ENCODE results near the gene CASP5.

CASP5 gene

GRCh38 chr11:104995001-104995408, 28.0 kb downstream of the CASP5 start:
- Histone ChIP-seq H3K9me3 (ENCODE audit: insufficient read depth, low read length) (no peaks in the 10 kb centered on the region), H3K27ac (ENCODE audit: low read length) (no peak overlapping the region), H2AFZ (ENCODE audit: low read depth, low read length) (no peak overlapping the region), H3K4me3 (ENCODE audit: low read length) (no peak overlapping the region), H3K4me1 (ENCODE audit: low read length) (no peaks in the 10 kb centered on the region), H3K27me3 (ENCODE audit: low read depth, low read length) (no peaks in the 10 kb centered on the region), H3K79me2 (ENCODE audit: low read length) (no peaks in the 10 kb centered on the region), H4K20me1 (ENCODE audit: insufficient read depth, low read length) (no peaks in the 10 kb centered on the region), H3K9ac (ENCODE audit: low read length) (no peak overlapping the region), H3K4me2 (ENCODE audit: low read length) (no peak overlapping the region), H3K36me3 (replicated peaks; ENCODE audit: low read depth, low read length) (no peaks in the 10 kb centered on the region)
- no peak for TF ChIP-seq EZH2phosphoT487 (IDR thresholded peaks at IDR 0.05; ENCODE audit: low read depth)
- TF ChIP-seq CTCF (IDR thresholded peaks at IDR 0.05; ENCODE audit: low read depth, low read length), result no peak

GRCh38 chr11:104992781-104993180, 30.2 kb downstream of the CASP5 start:
- no peaks in the 10 kb centered on the region for H3K79me2 ChIP-seq (ENCODE audit: low read length)
- no peak overlapping the region for H3K4me2 ChIP-seq (ENCODE audit: low read length)
- no peaks in the 10 kb centered on the region for H3K9me3 ChIP-seq (ENCODE audit: insufficient read depth, low read length)
- no peak overlapping the region for H2AFZ ChIP-seq (ENCODE audit: low read depth, low read length)
- H4K20me1 ChIP-seq (ENCODE audit: insufficient read depth, low read length), result no peaks in the 10 kb centered on the region
- no peak for TF ChIP-seq EZH2phosphoT487 (IDR thresholded peaks at IDR 0.05; ENCODE audit: low read depth)
- no peak overlapping the region for H3K4me3 ChIP-seq (ENCODE audit: low read length)
- no peak overlapping the region for H3K27ac ChIP-seq (ENCODE audit: low read length)
- H3K36me3 ChIP-seq (replicated peaks; ENCODE audit: low read depth, low read length), result no peaks in the 10 kb centered on the region
- no peak overlapping the region for H3K9ac ChIP-seq (ENCODE audit: low read length)
- H3K27me3 ChIP-seq (ENCODE audit: low read depth, low read length), result no peaks in the 10 kb centered on the region
- no peaks in the 10 kb centered on the region for H3K4me1 ChIP-seq (ENCODE audit: low read length)

- no peaks in the 10 kb centered on the region for H4K20me1 ChIP-seq (ENCODE audit: insufficient read depth, low read length)
- no peaks in the 10 kb centered on the region for H3K4me1 ChIP-seq (ENCODE audit: low read length)
- no peak for TF ChIP-seq CTCF (IDR thresholded peaks at IDR 0.05; ENCODE audit: low read depth, low read length)
- no peak for TF ChIP-seq EZH2phosphoT487 (IDR thresholded peaks at IDR 0.05; ENCODE audit: low read depth)
- H3K27ac ChIP-seq (ENCODE audit: low read length), result no peak overlapping the region
- no peaks in the 10 kb centered on the region for H3K27me3 ChIP-seq (ENCODE audit: low read depth, low read length)
- H3K36me3 ChIP-seq (replicated peaks; ENCODE audit: low read depth, low read length), result no peaks in the 10 kb centered on the region
- no peak overlapping the region for H3K9ac ChIP-seq (ENCODE audit: low read length)
- no peak overlapping the region for H3K4me2 ChIP-seq (ENCODE audit: low read length)
- no peaks in the 10 kb centered on the region for H3K9me3 ChIP-seq (ENCODE audit: insufficient read depth, low read length)
- H2AFZ ChIP-seq (ENCODE audit: low read depth, low read length), result no peak overlapping the region
- no peak overlapping the region for H3K4me3 ChIP-seq (ENCODE audit: low read length)
- no peaks in the 10 kb centered on the region for H3K79me2 ChIP-seq (ENCODE audit: low read length)
Observed at GRCh38 chr11:104991994-104992393, 31.0 kb downstream of the CASP5 start.

GRCh38 chr11:104984808-104985207, 38.2 kb downstream of the CASP5 start:
- H3K27ac ChIP-seq (ENCODE audit: low read length), result no peak overlapping the region
- H3K79me2 ChIP-seq (ENCODE audit: low read length), result no peaks in the 10 kb centered on the region
- TF ChIP-seq CTCF (IDR thresholded peaks at IDR 0.05; ENCODE audit: low read depth, low read length) (no peak), EZH2phosphoT487 (IDR thresholded peaks at IDR 0.05; ENCODE audit: low read depth) (no peak)
- no peak overlapping the region for H3K4me2 ChIP-seq (ENCODE audit: low read length)
- no peak overlapping the region for H3K9ac ChIP-seq (ENCODE audit: low read length)
- no peak overlapping the region for H3K4me3 ChIP-seq (ENCODE audit: low read length)
- H3K36me3 ChIP-seq (replicated peaks; ENCODE audit: low read depth, low read length), result no peaks in the 10 kb centered on the region
- H3K27me3 ChIP-seq (ENCODE audit: low read depth, low read length), result no peaks in the 10 kb centered on the region
- H4K20me1 ChIP-seq (ENCODE audit: insufficient read depth, low read length), result no peaks in the 10 kb centered on the region
- no peaks in the 10 kb centered on the region for H3K9me3 ChIP-seq (ENCODE audit: insufficient read depth, low read length)
- no peak overlapping the region for H2AFZ ChIP-seq (ENCODE audit: low read depth, low read length)
- H3K4me1 ChIP-seq (ENCODE audit: low read length), result no peaks in the 10 kb centered on the region

- no peak overlapping the region for H2AFZ ChIP-seq (ENCODE audit: low read depth, low read length)
- TF ChIP-seq EZH2phosphoT487 (IDR thresholded peaks at IDR 0.05; ENCODE audit: low read depth) (no peak), CTCF (IDR thresholded peaks at IDR 0.05; ENCODE audit: low read depth, low read length) (no peak)
- no peaks in the 10 kb centered on the region for H3K27me3 ChIP-seq (ENCODE audit: low read depth, low read length)
- no peak overlapping the region for H3K4me3 ChIP-seq (ENCODE audit: low read length)
- no peak overlapping the region for H3K27ac ChIP-seq (ENCODE audit: low read length)
- H3K36me3 ChIP-seq (replicated peaks; ENCODE audit: low read depth, low read length), result no peaks in the 10 kb centered on the region
- no peaks in the 10 kb centered on the region for H3K4me1 ChIP-seq (ENCODE audit: low read length)
- no peaks in the 10 kb centered on the region for H3K79me2 ChIP-seq (ENCODE audit: low read length)
- H4K20me1 ChIP-seq (ENCODE audit: insufficient read depth, low read length), result no peaks in the 10 kb centered on the region
- no peak overlapping the region for H3K4me2 ChIP-seq (ENCODE audit: low read length)
- H3K9ac ChIP-seq (ENCODE audit: low read length), result no peak overlapping the region
- H3K9me3 ChIP-seq (ENCODE audit: insufficient read depth, low read length), result no peaks in the 10 kb centered on the region
Observed at GRCh38 chr11:104979839-104980238, 43.1 kb downstream of the CASP5 start.
